Upper lobe of left lung (tissue), 6 donors: ENCODE data around the gene MXRA8. TPM values are rescaled to one million over a fixed set of nuclear protein-coding genes. Genes with fewer than 3 reads are reported as not detected.

Experiments
- ATAC-seq, 2 donors: fragments of 200-7000 bp; cut with Tn5 transposase; one replicate each; pipeline ENCODE4 v1.9.1; 2022; ENCODE audit warnings: mild to moderate bottlenecking in 2 of 2, moderate library complexity in 2 of 2; ENCODE audit not compliant: low FRiP score in 2 of 2
- DNase-seq, 2 donors: peaks; one replicate each; pipeline ENCODE4 v3.0.0-alpha.2; 2019 to 2020
- H3K27ac ChIP-seq, 4 donors: fragments of 200-600 bp; sonication (generic); one replicate each; pipeline ENCODE4 v1.5.1; 2016 to 2019
- H3K27me3 ChIP-seq, 4 donors: fragments of 200-600 bp; sonication (generic); one replicate each; pipeline ENCODE4 v1.5.1; 2017 to 2019
- H3K36me3 ChIP-seq, 4 donors: fragments of 200-600 bp; sonication (generic); one replicate each; pipeline ENCODE4 v1.5.1; 2016 to 2019
- H3K4me1 ChIP-seq, 4 donors: fragments of 200-600 bp; sonication (generic); one replicate each; pipeline ENCODE4 v1.5.1; 2018 to 2019
- H3K4me3 ChIP-seq, 4 donors: fragments of 200-600 bp; sonication (generic); one replicate each; pipeline ENCODE4 v1.5.1; 2017 to 2019; ENCODE audit warnings: mild to moderate bottlenecking in 2 of 4, moderate library complexity in 1 of 4
- H3K9me3 ChIP-seq, 4 donors: fragments of 200-600 bp; sonication (generic); one replicate each; pipeline ENCODE4 v1.5.1; 2018 to 2019
- EP300 ChIP-seq, 4 donors: sonication (generic); formaldehyde crosslinking; IDR thresholded peaks; one replicate each; pipeline ENCODE4 v1.5.1; 2017; ENCODE audit warnings: antibody characterized with exemption in 4 of 4, control low read depth in 2 of 4
- POLR2A ChIP-seq, 4 donors: fragments of 450-650 bp; IDR thresholded peaks; one replicate each; pipeline ENCODE4 v1.5.1; 2016 to 2017; ENCODE audit warnings: antibody characterized with exemption in 4 of 4, mild to moderate bottlenecking in 2 of 4
- POLR2AphosphoS5 ChIP-seq, 2 donors: sonication (generic); formaldehyde crosslinking; IDR thresholded peaks; one replicate each; pipeline ENCODE4 v1.5.1; 2017; ENCODE audit warnings: antibody characterized with exemption in 2 of 2
- WGBS, 2 donors: methylation state at CpG; one replicate each; pipeline ENCODE4 v1.1.5; 2017 to 2018; 5-methylcytosine and 5-hydroxymethylcytosine counted together
- total RNA-seq, 6 donors: library from RNA; depleted of rRNA in 4 of 6; stranded (reverse); fragments of >200 nt in 4 of 6; gene quantifications; one replicate each; pipeline versions ENCODE4 v1.1.0 to v1.2.1, GENCODE V29; 2016 to 2021
- TF ChIP-seq, protein P1 (sequence below), 6 experiments: fragments of 450-650 bp in 4 of 6; fragments of 200-600 bp in 2 of 6; sonication (generic) in 2 of 6; IDR thresholded peaks; one replicate each; pipeline ENCODE4 v1.5.1; 2016 to 2019; ENCODE audit warnings: antibody characterized with exemption in 6 of 6
- donor health status: DM: no; HTN: no; CAD: no; lungs with moderate emphysema.
- donor health status: DM: no; HTN: yes; CAD: no; lungs with severe emphysema.

Gene MXRA8
- total RNA-seq, 6 donors from 2014 or later: 23.9 to 137 (median 63.4) TPM

DNA sequence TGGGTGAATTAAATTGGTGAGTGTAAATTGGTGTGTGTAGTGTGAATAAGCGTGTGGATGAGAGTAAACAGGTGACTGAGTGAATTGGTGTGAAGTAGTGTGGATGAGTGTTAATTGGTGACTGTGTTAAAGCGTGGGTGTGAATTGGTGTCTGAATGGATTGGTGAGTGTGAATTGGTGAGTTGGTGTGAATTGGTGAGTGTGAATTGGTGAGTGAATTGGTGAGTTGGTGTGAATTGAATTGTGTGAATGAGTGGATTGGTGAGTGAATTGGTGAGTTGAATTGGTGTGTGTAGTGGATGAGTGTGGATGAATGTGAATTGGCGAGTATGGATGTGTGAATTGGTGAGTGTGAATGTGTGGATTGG lies 8.3 kb upstream of the MXRA8 start:
- Histone ChIP-seq H3K27me3 (no peaks in the 10 kb centered on the region), H3K4me3 (no peak overlapping the region), H3K9me3 (no peaks in the 10 kb centered on the region), H3K4me1 (peaks cover 2 to 6% (median 6%) of the 10 kb centered on the region in 4 donors), H3K36me3 (no peaks in the 10 kb centered on the region), H3K27ac (no peak overlapping the region)
- no peak for ATAC-seq
- TF ChIP-seq, protein P1, sequence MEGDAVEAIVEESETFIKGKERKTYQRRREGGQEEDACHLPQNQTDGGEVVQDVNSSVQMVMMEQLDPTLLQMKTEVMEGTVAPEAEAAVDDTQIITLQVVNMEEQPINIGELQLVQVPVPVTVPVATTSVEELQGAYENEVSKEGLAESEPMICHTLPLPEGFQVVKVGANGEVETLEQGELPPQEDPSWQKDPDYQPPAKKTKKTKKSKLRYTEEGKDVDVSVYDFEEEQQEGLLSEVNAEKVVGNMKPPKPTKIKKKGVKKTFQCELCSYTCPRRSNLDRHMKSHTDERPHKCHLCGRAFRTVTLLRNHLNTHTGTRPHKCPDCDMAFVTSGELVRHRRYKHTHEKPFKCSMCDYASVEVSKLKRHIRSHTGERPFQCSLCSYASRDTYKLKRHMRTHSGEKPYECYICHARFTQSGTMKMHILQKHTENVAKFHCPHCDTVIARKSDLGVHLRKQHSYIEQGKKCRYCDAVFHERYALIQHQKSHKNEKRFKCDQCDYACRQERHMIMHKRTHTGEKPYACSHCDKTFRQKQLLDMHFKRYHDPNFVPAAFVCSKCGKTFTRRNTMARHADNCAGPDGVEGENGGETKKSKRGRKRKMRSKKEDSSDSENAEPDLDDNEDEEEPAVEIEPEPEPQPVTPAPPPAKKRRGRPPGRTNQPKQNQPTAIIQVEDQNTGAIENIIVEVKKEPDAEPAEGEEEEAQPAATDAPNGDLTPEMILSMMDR (IDR thresholded peaks at IDR 0.05): no peak
- no peak for TF ChIP-seq POLR2A (IDR thresholded peaks at IDR 0.05)
- TF ChIP-seq EP300 (IDR thresholded peaks at IDR 0.05): no peak
- WGBS, 2 donors: 83 to 95% methylated on average over 2 to 3 of the region's 3 CpGs
- DNase-seq: no peak

GRCh38 chr1:1365875-1366698 lies 7.7 kb upstream of the MXRA8 start:
- ATAC-seq (no peak), DNase-seq (no peak)
- H3K27me3 ChIP-seq: no peaks in the 10 kb centered on the region
- H3K36me3 ChIP-seq: no peaks in the 10 kb centered on the region
- WGBS, 2 donors: 74 to 82% methylated on average over 10 of the region's 10 CpGs
- TF ChIP-seq POLR2A (IDR thresholded peaks at IDR 0.05) (no peak), POLR2AphosphoS5 (IDR thresholded peaks at IDR 0.05) (no peak), EP300 (IDR thresholded peaks at IDR 0.05) (no peak)
- TF ChIP-seq, protein P1 (IDR thresholded peaks at IDR 0.05): no peak
- H3K9me3 ChIP-seq: no peaks in the 10 kb centered on the region
- no peak overlapping the region for H3K4me3 ChIP-seq
- no peak overlapping the region for H3K27ac ChIP-seq
- H3K4me1 ChIP-seq: peaks cover 0 to 9% (median 4%) of the 10 kb centered on the region in 4 donors

- Histone ChIP-seq H3K9me3 (no peaks in the 10 kb centered on the region), H3K36me3 (no peaks in the 10 kb centered on the region), H3K27ac (no peak overlapping the region), H3K27me3 (no peaks in the 10 kb centered on the region), H3K4me1 (peaks cover 0 to 19% (median 13%) of the 10 kb centered on the region in 4 donors), H3K4me3 (no peak overlapping the region)
- DNase-seq: peak in 1 of 2 donors; percentile 55
- WGBS, 2 donors: 83 to 88% methylated on average over 7 to 14 of the region's 14 CpGs
- no peak for ATAC-seq
- TF ChIP-seq POLR2A (IDR thresholded peaks at IDR 0.05) (no peak), EP300 (IDR thresholded peaks at IDR 0.05) (no peak)
- TF ChIP-seq, protein P1 (IDR thresholded peaks at IDR 0.05): no peak
Measured at GRCh38 chr1:1364266-1364665, 5.9 kb upstream of the MXRA8 start.

DNA sequence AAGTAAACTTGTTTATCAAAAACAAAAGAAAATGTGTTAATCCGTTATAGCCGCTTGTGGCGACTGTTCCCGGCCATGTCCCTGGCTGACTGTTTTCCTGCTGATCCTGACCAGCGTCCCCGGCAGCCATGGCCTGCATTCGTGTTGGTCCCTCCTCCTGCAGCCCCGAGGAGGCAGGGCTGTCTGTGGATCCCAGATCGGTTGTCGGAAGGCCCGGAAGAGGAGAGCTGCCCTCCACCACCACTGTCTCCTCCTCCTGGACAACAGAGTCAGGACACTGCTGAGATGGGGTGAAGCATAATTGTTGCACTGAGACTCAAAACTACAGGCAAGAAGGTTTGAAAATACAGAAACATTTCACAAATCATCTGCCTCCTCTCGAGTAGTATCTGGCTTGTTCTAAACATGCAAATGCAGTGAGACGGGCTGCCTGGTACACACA lies 3.6 kb upstream of the MXRA8 start:
- Histone ChIP-seq H3K36me3 (no peaks in the 10 kb centered on the region), H3K4me3 (no peak overlapping the region), H3K27ac (peak overlapping the region; percentile 57 to 69 (median 60)), H3K4me1 (peaks cover 13 to 30% (median 21%) of the 10 kb centered on the region in 4 donors), H3K27me3 (peaks cover 0 to 16% (median 3%) of the 10 kb centered on the region in 4 donors), H3K9me3 (no peaks in the 10 kb centered on the region)
- no peak for TF ChIP-seq POLR2A (IDR thresholded peaks at IDR 0.05)
- no peak for TF ChIP-seq EP300 (IDR thresholded peaks at IDR 0.05)
- TF ChIP-seq, protein P1 (IDR thresholded peaks at IDR 0.05): no peak
- TF ChIP-seq POLR2AphosphoS5 (IDR thresholded peaks at IDR 0.05): no peak
- DNase-seq (no peak), ATAC-seq (peak in 1 of 2 donors; percentile 58)
- WGBS, 2 donors: 29 to 39% methylated on average over 11 to 13 of the region's 13 CpGs
